GM12878 (cell line): ENCODE measurements around the gene TM7SF3. TPM values are rescaled to one million over a fixed set of nuclear protein-coding genes. Genes with fewer than 3 reads are reported as not detected.

Source experiments
- ATAC-seq: fragments of 200-7000 bp; cut with Tn5 transposase; 3 replicates; pipeline ENCODE4 v1.9.1; 2020; ENCODE audit warnings: mild to moderate bottlenecking, moderate library complexity
- BruUV-seq: library from RNA; stranded (reverse); fragments of 400-500 nt; replicated peaks from 2 replicates; lab custom pipeline; 2021; lab: Mats Ljungman, UMichigan
- CTCF ChIA-PET: fragments of 300-600 bp; sonication (Branson Sonifier 250); formaldehyde crosslinking; extraction: SDS; loops from one replicate; lab custom pipeline; 2021; ENCODE audit warnings: inconsistent platforms; lab: Yijun Ruan, JAX
- POLR2A ChIA-PET: fragments of 350-600 bp; formaldehyde crosslinking; extraction: SDS; loops from one replicate; lab custom pipeline; 2021; ENCODE audit warnings: inconsistent platforms; lab: Charles Lee
- RAD21 ChIA-PET: fragments of 300-600 bp; sonication (Branson Sonifier 250); formaldehyde crosslinking; loops from one replicate; lab custom pipeline; 2023; ENCODE audit warnings: antibody characterized with exemption; ENCODE audit not compliant: unreplicated experiment; lab: Charles Lee
- SMC1A ChIA-PET: fragments of 300-600 bp; sonication (Branson Sonifier 250); formaldehyde crosslinking; loops from one replicate; lab custom pipeline; 2023; ENCODE audit not compliant: unreplicated experiment, uncharacterized antibody; lab: Charles Lee
- DNase-seq: peaks from one replicate; pipeline ENCODE4 v3.0.0-alpha.2; 2011; ENCODE audit warnings: low read depth, low spot score
- FAIRE-seq: peaks from 3 replicates; lab custom pipeline; 2011; peaks lifted over from hg19 to GRCh38; lab: Jason Lieb, UNC
- H2AFZ ChIP-seq: 2 replicates; pipeline ENCODE4 v1.6.0; 2011; ENCODE audit warnings: low read depth, low read length, control low read depth; ENCODE audit not compliant: control insufficient read depth
- H3K27ac ChIP-seq: 2 replicates; pipeline ENCODE4 v1.5.1; 2011; ENCODE audit warnings: control low read depth; ENCODE audit not compliant: control insufficient read depth, insufficient read depth
- H3K27me3 ChIP-seq, 2 experiments: replicated peaks in 1 of 2; 2 replicates each; pipeline versions ENCODE4 v1.6.0 to v1.6.1; 2011; ENCODE audit warnings: low read length in 1 of 2; ENCODE audit not compliant: control insufficient read depth in 2 of 2, insufficient read depth in 2 of 2
- H3K36me3 ChIP-seq, 2 experiments: 2 replicates each; pipeline ENCODE4 v1.5.1; 2011; ENCODE audit warnings: low read length in 1 of 2; ENCODE audit not compliant: control insufficient read depth in 2 of 2, insufficient read depth in 2 of 2
- H3K4me1 ChIP-seq: 2 replicates; pipeline ENCODE4 v1.6.1; 2011; ENCODE audit warnings: mild to moderate bottlenecking, low read length, moderate library complexity, mixed read lengths; ENCODE audit not compliant: control insufficient read depth, insufficient read depth
- H3K4me2 ChIP-seq: 2 replicates; pipeline ENCODE4 v1.6.0; 2011; ENCODE audit warnings: control low read depth; ENCODE audit not compliant: control insufficient read depth, insufficient read depth
- H3K4me3 ChIP-seq: fragments of 200-600 bp; sonication (generic); 2 replicates; pipeline ENCODE4 v1.5.1; 2016
- H3K79me2 ChIP-seq: 2 replicates; pipeline ENCODE4 v1.6.0; 2011; ENCODE audit warnings: low read length; ENCODE audit not compliant: control insufficient read depth, insufficient read depth
- H3K9ac ChIP-seq: 2 replicates; pipeline ENCODE4 v1.8.0; 2011; ENCODE audit warnings: low read length, control low read depth, mixed read lengths; ENCODE audit not compliant: control insufficient read depth, insufficient read depth
- H3K9me3 ChIP-seq: replicated peaks from 3 replicates; pipeline ENCODE4 v1.5.1; 2011; ENCODE audit warnings: mild to moderate bottlenecking, low read length; ENCODE audit not compliant: control insufficient read depth, insufficient read depth
- H4K20me1 ChIP-seq: 2 replicates; pipeline ENCODE4 v1.6.0; 2011; ENCODE audit not compliant: control insufficient read depth, insufficient read depth
- BACH1 ChIP-seq: fragments of 450-650 bp; IDR thresholded peaks from 2 replicates; pipeline ENCODE4 v1.6.1; 2017; ENCODE audit warnings: mild to moderate bottlenecking, borderline replicate concordance
- CREB1 ChIP-seq: IDR thresholded peaks from 2 replicates; pipeline ENCODE4 v1.6.1; 2012; ENCODE audit warnings: low read depth, mild to moderate bottlenecking, inconsistent platforms
- KDM1A ChIP-seq: fragments of 200-600 bp; sonication (generic); IDR thresholded peaks from 2 replicates; pipeline ENCODE4 v1.6.1; 2016; ENCODE audit warnings: borderline replicate concordance
- MLLT1 ChIP-seq: fragments of 450-650 bp; IDR thresholded peaks from 2 replicates; pipeline ENCODE4 v1.6.1; 2016; ENCODE audit warnings: mild to moderate bottlenecking
- PAX5 ChIP-seq: IDR thresholded peaks from 2 replicates; pipeline ENCODE4 v1.6.1; 2011; ENCODE audit warnings: low read depth, low read length, borderline replicate concordance
- POLR2AphosphoS2 ChIP-seq: IDR thresholded peaks from 2 replicates; pipeline ENCODE4 v1.6.1; 2011; ENCODE audit warnings: low read depth, mild to moderate bottlenecking, low read length, improper control_type of control experiment, moderate library complexity
- POLR2AphosphoS5 ChIP-seq: IDR thresholded peaks from 2 replicates; pipeline ENCODE4 v1.6.1; 2011; ENCODE audit warnings: mild to moderate bottlenecking, low read length, inconsistent platforms
- SUZ12 ChIP-seq: fragments of 200-600 bp; sonication (generic); IDR thresholded peaks from one replicate; pipeline ENCODE4 v1.6.1; 2018; ENCODE audit warnings: antibody characterized with exemption, mild to moderate bottlenecking; ENCODE audit not compliant: unreplicated experiment
- TBL1XR1 ChIP-seq: IDR thresholded peaks from 2 replicates; pipeline ENCODE4 v1.6.1; 2012; ENCODE audit warnings: low read depth, low read length, improper control_type of control experiment
- TCF12 ChIP-seq: IDR thresholded peaks from 2 replicates; pipeline ENCODE4 v1.6.1; 2011; ENCODE audit warnings: low read depth, mild to moderate bottlenecking, low read length
- ZBTB40 ChIP-seq: fragments of 450-650 bp; IDR thresholded peaks from 2 replicates; pipeline ENCODE4 v1.6.1; 2016; ENCODE audit warnings: mild to moderate bottlenecking, moderate library complexity, borderline replicate concordance
- ZSCAN29 ChIP-seq: fragments of 450-650 bp; IDR thresholded peaks from 2 replicates; pipeline ENCODE4 v1.6.1; 2017; ENCODE audit warnings: mild to moderate bottlenecking, moderate library complexity
- ZZZ3 ChIP-seq: IDR thresholded peaks from 2 replicates; pipeline ENCODE4 v1.6.1; 2011; ENCODE audit warnings: low read depth; ENCODE audit not compliant: control insufficient read depth, insufficient read length
- WGBS: methylation state at CpG from one replicate; pipeline ENCODE4 v1.1.6; 2016; ENCODE audit warnings: low lambda C conversion rate; ENCODE audit not compliant: insufficient replicate concordance, insufficient coverage; ENCODE audit errors: missing lambda C conversion rate; 5-methylcytosine and 5-hydroxymethylcytosine counted together
- in situ Hi-C: fragments of 300-500 bp; cut with MboI; formaldehyde crosslinking; loops from 9 replicates; pipeline ENCODE4 v1.14.3; 2018; ENCODE audit warnings: mixed read lengths
- intact Hi-C: fragments of 100-400 bp; cut with micrococcal nuclease; formaldehyde crosslinking; loops from one replicate; pipeline ENCODE4 v1.14.2; 2022; ENCODE audit not compliant: unreplicated experiment
- polyA plus RNA-seq, 11 experiments: library from polyadenylated mRNA; depleted of rRNA in 4 of 11; unstranded in 6 of 11; stranded (reverse) in 5 of 11; fragments of >200 nt; fragmentation: Nextera tagmentation in 4 of 11; fragmentation: Illumina TruSeq in 1 of 11; extraction: Ambion mirVana in 4 of 11; extraction: Trizol in 1 of 11; gene quantifications; 1 replicate in 1 of 11; 2 replicates in 10 of 11; pipeline versions ENCODE4 v1.2.1 to v1.2.3, GENCODE V29; 2011 to 2016; ENCODE audit warnings: inconsistent platforms in 2 of 11, missing spikeins in 2 of 11, low read depth in 1 of 11
- total RNA-seq, 4 experiments: library from RNA; depleted of rRNA in 3 of 4; stranded (reverse); fragments of >200 nt in 3 of 4; fragmentation: Illumina TruSeq in 1 of 4; extraction: Trizol in 1 of 4; gene quantifications; 2 replicates each; pipeline versions ENCODE4 v1.2.1 to v1.2.3, GENCODE V29; 2013 to 2021
- TF ChIP-seq, protein P1 (sequence below): fragments of 450-650 bp; IDR thresholded peaks from 2 replicates; pipeline ENCODE4 v1.6.1; 2018; ENCODE audit warnings: mild to moderate bottlenecking, low read depth, moderate library complexity; ENCODE audit not compliant: partially characterized antibody

Gene TM7SF3
- total and polyA plus RNA-seq, 10 of the 15 experiments (the other 5 are each of a cell fraction or from before 2014, with no cell fraction given): 31.4 to 341 (median 74.8) TPM

DNA sequence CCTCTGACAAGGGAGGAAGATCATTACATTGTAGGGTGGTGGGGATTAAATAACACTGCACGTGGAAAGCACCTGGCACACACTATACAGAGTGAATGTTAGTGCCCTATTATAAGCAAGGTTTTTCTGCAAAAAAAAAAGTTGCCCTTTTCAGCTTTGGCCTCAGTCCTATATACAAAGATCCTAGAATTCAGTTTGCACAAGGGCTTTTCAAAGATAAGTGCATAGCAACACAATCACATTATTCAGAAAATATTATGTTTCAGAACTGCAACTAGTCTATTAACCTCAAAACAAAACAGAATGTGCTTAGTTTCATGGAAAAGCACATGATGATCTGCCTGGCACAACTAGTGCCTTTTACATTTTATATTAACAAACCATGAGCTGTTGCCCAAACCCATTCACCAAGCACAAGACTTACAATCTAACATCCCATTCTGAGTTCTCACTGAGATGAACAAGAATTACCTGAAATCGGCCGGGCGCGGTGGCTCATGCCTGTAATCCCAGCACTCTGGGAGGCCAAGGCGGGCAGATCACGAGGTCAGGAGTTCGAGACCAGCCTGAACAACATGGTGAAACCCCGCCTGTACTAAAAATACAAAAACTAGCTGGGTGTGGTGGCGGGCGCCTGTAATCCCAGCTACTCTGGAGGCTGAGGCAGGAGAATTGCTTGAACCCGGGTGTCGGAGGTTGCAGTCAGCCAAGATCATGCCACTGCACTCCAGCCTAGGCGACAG is 1.8 kb downstream of the TM7SF3 start:
- no peak for DNase-seq
- WGBS: 78% methylated on average over 14 of the region's 14 CpGs
- no peaks in the 10 kb centered on the region for H3K9me3 ChIP-seq
- peaks cover 16% of the 10 kb centered on the region for H3K4me1 ChIP-seq
- no peaks in the 10 kb centered on the region for H3K36me3 ChIP-seq
- ChIA-PET SMC1A (interaction anchor here (0.8 to 6.2 kb wide), 21 partner anchors 10 to 323 kb away, joined by 3 to 56 read pairs (median 4); partner anchors contain the start of gene MED21), RAD21 (interaction anchor here (0.6 to 10.8 kb wide), 19 partner anchors 9 to 291 kb away, joined by 3 to 216 read pairs (median 5); partner anchors contain the start of genes ITPR2, MED21 and STK38L), POLR2A (interaction anchor here (0.7 to 2.7 kb wide), 14 partner anchors 8 to 923 kb away, joined by 3 to 9 read pairs (median 4); partner anchors contain the start of genes ITPR2 and MED21), CTCF (interaction anchor here (0.6 to 15.9 kb wide), 20 partner anchors 10 to 388 kb away, joined by 3 to 294 read pairs (median 4); partner anchors contain the start of gene MED21)
- H3K27ac ChIP-seq: peak overlapping the region; percentile 94; the same call in 1 of the 2 replicates
- H2AFZ ChIP-seq: no peak overlapping the region
- H3K27me3 ChIP-seq: no peaks in the 10 kb centered on the region
- H3K79me2 ChIP-seq: peaks cover 60% of the 10 kb centered on the region
- peak overlapping the region; percentile 87 for H3K4me2 ChIP-seq
- H4K20me1 ChIP-seq: no peaks in the 10 kb centered on the region
- peak overlapping the region; percentile 83 for H3K9ac ChIP-seq
- no TSS peak for BruUV-seq
- in situ Hi-C loops (no loop called here), intact Hi-C loops (loop anchor here (5.0 kb wide), 1 partner anchor 280 kb away; no protein-coding TSS in a partner anchor)
- peak overlapping the region; percentile 78 for H3K4me3 ChIP-seq
- FAIRE-seq: no peak
- no peak for ATAC-seq
- TF ChIP-seq CREB1 (no peak), POLR2AphosphoS5 (no peak), BACH1 (no peak), KDM1A (no peak), ZZZ3 (no peak), SUZ12 (no peak), TCF12 (no peak), ZSCAN29 (no peak), POLR2AphosphoS2 (no peak), PAX5 (no peak), ZBTB40 (peak; percentile 55; the same call in 1 of the 2 replicates), MLLT1 (peak; percentile 99), TBL1XR1 (no peak)
- TF ChIP-seq, protein P1, sequence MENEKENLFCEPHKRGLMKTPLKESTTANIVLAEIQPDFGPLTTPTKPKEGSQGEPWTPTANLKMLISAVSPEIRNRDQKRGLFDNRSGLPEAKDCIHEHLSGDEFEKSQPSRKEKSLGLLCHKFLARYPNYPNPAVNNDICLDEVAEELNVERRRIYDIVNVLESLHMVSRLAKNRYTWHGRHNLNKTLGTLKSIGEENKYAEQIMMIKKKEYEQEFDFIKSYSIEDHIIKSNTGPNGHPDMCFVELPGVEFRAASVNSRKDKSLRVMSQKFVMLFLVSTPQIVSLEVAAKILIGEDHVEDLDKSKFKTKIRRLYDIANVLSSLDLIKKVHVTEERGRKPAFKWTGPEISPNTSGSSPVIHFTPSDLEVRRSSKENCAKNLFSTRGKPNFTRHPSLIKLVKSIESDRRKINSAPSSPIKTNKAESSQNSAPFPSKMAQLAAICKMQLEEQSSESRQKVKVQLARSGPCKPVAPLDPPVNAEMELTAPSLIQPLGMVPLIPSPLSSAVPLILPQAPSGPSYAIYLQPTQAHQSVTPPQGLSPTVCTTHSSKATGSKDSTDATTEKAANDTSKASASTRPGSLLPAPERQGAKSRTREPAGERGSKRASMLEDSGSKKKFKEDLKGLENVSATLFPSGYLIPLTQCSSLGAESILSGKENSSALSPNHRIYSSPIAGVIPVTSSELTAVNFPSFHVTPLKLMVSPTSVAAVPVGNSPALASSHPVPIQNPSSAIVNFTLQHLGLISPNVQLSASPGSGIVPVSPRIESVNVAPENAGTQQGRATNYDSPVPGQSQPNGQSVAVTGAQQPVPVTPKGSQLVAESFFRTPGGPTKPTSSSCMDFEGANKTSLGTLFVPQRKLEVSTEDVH: no peak
